K562 (cell line): ENCODE data around the gene UBE2D2. TPM values are rescaled to one million over a fixed set of nuclear protein-coding genes. Genes with fewer than 3 reads are reported as not detected.

ENCODE experiments used
- ARID3A ChIP-seq: IDR thresholded peaks from 2 replicates; pipeline ENCODE4 v1.6.1; 2012; ENCODE audit warnings: low read depth, low read length, improper control_type of control experiment, borderline replicate concordance
- CBFA2T2 ChIP-seq: fragments of 450-650 bp; conservative IDR thresholded peaks from 2 replicates; pipeline ENCODE4 v1.6.1; 2017; ENCODE audit warnings: mild to moderate bottlenecking
- CBFA2T3 ChIP-seq: fragments of 450-650 bp; IDR thresholded peaks from 2 replicates; pipeline ENCODE4 v1.6.1; 2017
- CREB3 ChIP-seq: fragments of 450-650 bp; conservative IDR thresholded peaks from 2 replicates; pipeline ENCODE4 v1.6.1; 2016; ENCODE audit warnings: missing genetic modification characterization, low read depth, mild to moderate bottlenecking, missing compliant biosample characterization, moderate library complexity
- ETV6 ChIP-seq, 3 experiments: fragments of 150-350 bp in 1 of 3; sonication (generic) in 1 of 3; formaldehyde crosslinking in 1 of 3; IDR thresholded peaks; 2 replicates each; pipeline versions ENCODE4 v1.6.1 to v1.8.0; 2014 to 2022; ENCODE audit warnings: borderline replicate concordance in 2 of 3, low read depth in 2 of 3, antibody characterized with exemption in 1 of 3, low read length in 1 of 3, mild to moderate bottlenecking in 1 of 3, missing genetic modification reagents in 1 of 3
- FOS ChIP-seq: IDR thresholded peaks from 3 replicates; pipeline ENCODE4 v1.6.1; 2011; ENCODE audit not compliant: insufficient read length; ENCODE audit errors: extremely low read depth
- HCFC1 ChIP-seq: IDR thresholded peaks from 2 replicates; pipeline ENCODE4 v1.6.1; 2012; ENCODE audit warnings: low read depth, low read length, improper control_type of control experiment
- HSF4 ChIP-seq: fragments of 250-450 bp; sonication (Bioruptor Pico); IDR thresholded peaks from 2 replicates; pipeline ENCODE4 v2.1.2; 2022; ENCODE audit warnings: mild to moderate bottlenecking, moderate library complexity, borderline replicate concordance
- ILF3 ChIP-seq: fragments of 450-650 bp; IDR thresholded peaks from 2 replicates; pipeline ENCODE4 v1.6.1; 2018; ENCODE audit warnings: antibody characterized with exemption, mild to moderate bottlenecking, moderate library complexity, borderline replicate concordance
- MBD2 ChIP-seq: sonication (generic); IDR thresholded peaks from 2 replicates; pipeline ENCODE4 v1.6.1; 2016; ENCODE audit warnings: low read depth, borderline replicate concordance
- MECOM ChIP-seq: fragments of 250-450 bp; sonication (Bioruptor Pico); IDR thresholded peaks from 2 replicates; pipeline ENCODE4 v1.8.0; 2022; ENCODE audit warnings: inconsistent platforms
- MTA3 ChIP-seq: fragments of 450-650 bp; formaldehyde crosslinking; IDR thresholded peaks from 2 replicates; pipeline ENCODE4 v1.6.1; 2017; ENCODE audit warnings: mild to moderate bottlenecking, borderline replicate concordance
- NEUROD1 ChIP-seq: fragments of 150-350 bp; IDR thresholded peaks from 2 replicates; pipeline ENCODE4 v1.6.1; 2014; ENCODE audit warnings: borderline replicate concordance, low read length, low read depth; ENCODE audit not compliant: partially characterized antibody
- PHB ChIP-seq: fragments of 250-450 bp; sonication (Bioruptor Pico); IDR thresholded peaks from 2 replicates; pipeline ENCODE4 v1.5.0; 2021
- POLR2B ChIP-seq: fragments of 450-650 bp; IDR thresholded peaks from 2 replicates; pipeline ENCODE4 v1.6.1; 2018; ENCODE audit warnings: low read depth; ENCODE audit not compliant: partially characterized antibody
- SMAD2 ChIP-seq: fragments of 150-350 bp; IDR thresholded peaks from 2 replicates; pipeline ENCODE4 v1.6.1; 2014; ENCODE audit warnings: low read depth, mild to moderate bottlenecking, low read length
- ZNF143 ChIP-seq: sonication (generic); formaldehyde crosslinking; IDR thresholded peaks from 2 replicates; pipeline ENCODE4 v1.9.0; 2022; ENCODE audit warnings: mild to moderate bottlenecking, missing genetic modification reagents
- ZNF224 ChIP-seq: sonication (generic); formaldehyde crosslinking; IDR thresholded peaks from 2 replicates; pipeline ENCODE4 v1.8.0; 2022; ENCODE audit warnings: mild to moderate bottlenecking, missing genetic modification reagents
- polyA plus RNA-seq, 8 experiments: library from polyadenylated mRNA; depleted of rRNA in 4 of 8; stranded (reverse) in 5 of 8; unstranded in 3 of 8; fragments of >200 nt; fragmentation: Nextera tagmentation in 2 of 8; fragmentation: Illumina TruSeq in 1 of 8; extraction: Ambion mirVana in 2 of 8; extraction: Trizol in 1 of 8; gene quantifications; 2 replicates each; pipeline versions ENCODE4 v1.2.1 to v1.2.3, GENCODE V29; 2011 to 2014; ENCODE audit warnings: inconsistent platforms in 1 of 8, missing spikeins in 1 of 8
- total RNA-seq, 7 experiments: library from RNA; depleted of rRNA in 6 of 7; stranded (reverse); fragments of >200 nt in 6 of 7; fragmentation: Illumina TruSeq in 2 of 7; extraction: Trizol in 2 of 7; gene quantifications; 2 replicates each; pipeline versions ENCODE4 v1.2.1 to v1.2.3, GENCODE V29; 2011 to 2021; ENCODE audit warnings: low replicate concordance in 1 of 7
- TF ChIP-seq, protein P1 (sequence below): IDR thresholded peaks from 2 replicates; pipeline ENCODE4 v1.6.1; 2011; ENCODE audit warnings: borderline replicate concordance, low read depth, mild to moderate bottlenecking, moderate library complexity, low read length; ENCODE audit not compliant: insufficient read depth, poor library complexity, severe bottlenecking
- TF ChIP-seq, protein P2 (sequence below): IDR thresholded peaks from 3 replicates; pipeline ENCODE4 v1.6.1; 2011; ENCODE audit warnings: borderline replicate concordance, mild to moderate bottlenecking; ENCODE audit not compliant: insufficient read length, insufficient read depth

The UBE2D2 gene
- total and polyA plus RNA-seq, 9 of the 15 experiments (the other 6 are each of a cell fraction or from before 2014, with no cell fraction given) = 53.6 to 198 (median 122) TPM

DNA sequence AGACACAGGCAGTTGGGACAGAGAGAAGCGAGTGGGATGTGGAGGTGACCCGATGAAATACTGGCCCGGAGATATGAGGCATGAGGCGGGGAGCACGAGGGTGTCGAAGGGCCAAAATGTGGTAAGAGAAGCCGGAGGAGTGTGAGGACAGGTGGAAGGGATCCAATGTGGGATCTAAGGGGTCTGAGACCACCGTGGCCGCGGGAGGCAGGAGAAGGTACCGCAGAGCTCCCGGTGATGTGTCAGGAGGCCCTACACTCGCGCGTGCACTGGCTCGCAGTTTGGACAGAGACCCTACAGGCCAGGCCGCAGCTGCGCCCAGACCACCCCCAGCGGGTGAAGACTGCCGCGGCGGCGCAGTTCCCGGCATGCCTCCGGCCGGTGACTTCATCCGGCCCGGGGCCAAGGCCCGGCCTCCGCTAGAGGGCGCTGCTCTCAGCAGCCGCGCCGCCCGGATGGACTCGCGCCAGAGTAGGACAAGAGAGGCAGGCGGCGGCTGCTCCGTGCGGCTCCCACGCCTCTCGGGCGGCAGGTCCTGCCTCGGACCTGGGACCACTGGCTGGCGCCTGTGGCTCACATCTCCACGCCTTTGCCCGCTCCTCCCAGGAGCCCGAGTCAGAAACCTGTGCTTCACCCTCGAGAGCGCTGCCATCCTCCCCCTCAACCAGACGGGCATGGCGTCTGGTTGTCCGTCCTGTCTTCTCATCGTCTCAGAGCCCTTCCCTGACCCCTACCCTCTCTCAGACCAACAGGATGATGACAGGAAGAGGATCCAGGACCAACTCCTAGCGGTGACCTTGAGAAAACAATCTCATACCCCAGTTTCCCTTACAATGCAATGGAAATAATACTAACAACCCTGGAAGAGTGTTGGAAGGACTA lies 43.2 kb upstream of the UBE2D2 start (continued):
- no peak for TF ChIP-seq SMAD2
- peak; percentile 69 for TF ChIP-seq HCFC1
- TF ChIP-seq POLR2B = peak; percentile 74
- TF ChIP-seq ZNF143 = peak; percentile 87
- TF ChIP-seq ILF3 = no peak
- TF ChIP-seq, protein P1, sequence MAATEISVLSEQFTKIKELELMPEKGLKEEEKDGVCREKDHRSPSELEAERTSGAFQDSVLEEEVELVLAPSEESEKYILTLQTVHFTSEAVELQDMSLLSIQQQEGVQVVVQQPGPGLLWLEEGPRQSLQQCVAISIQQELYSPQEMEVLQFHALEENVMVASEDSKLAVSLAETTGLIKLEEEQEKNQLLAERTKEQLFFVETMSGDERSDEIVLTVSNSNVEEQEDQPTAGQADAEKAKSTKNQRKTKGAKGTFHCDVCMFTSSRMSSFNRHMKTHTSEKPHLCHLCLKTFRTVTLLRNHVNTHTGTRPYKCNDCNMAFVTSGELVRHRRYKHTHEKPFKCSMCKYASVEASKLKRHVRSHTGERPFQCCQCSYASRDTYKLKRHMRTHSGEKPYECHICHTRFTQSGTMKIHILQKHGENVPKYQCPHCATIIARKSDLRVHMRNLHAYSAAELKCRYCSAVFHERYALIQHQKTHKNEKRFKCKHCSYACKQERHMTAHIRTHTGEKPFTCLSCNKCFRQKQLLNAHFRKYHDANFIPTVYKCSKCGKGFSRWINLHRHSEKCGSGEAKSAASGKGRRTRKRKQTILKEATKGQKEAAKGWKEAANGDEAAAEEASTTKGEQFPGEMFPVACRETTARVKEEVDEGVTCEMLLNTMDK = peak; percentile 98
- no peak for TF ChIP-seq ARID3A
- TF ChIP-seq HSF4 (CRISPR knock-in tag) = no peak
- no peak; the same call in 1 of the 2 replicates for TF ChIP-seq ZNF224 (CRISPR knock-in tag)
- TF ChIP-seq, protein P2, sequence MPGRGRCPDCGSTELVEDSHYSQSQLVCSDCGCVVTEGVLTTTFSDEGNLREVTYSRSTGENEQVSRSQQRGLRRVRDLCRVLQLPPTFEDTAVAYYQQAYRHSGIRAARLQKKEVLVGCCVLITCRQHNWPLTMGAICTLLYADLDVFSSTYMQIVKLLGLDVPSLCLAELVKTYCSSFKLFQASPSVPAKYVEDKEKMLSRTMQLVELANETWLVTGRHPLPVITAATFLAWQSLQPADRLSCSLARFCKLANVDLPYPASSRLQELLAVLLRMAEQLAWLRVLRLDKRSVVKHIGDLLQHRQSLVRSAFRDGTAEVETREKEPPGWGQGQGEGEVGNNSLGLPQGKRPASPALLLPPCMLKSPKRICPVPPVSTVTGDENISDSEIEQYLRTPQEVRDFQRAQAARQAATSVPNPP = no peak
- no peak for TF ChIP-seq CBFA2T2
- peak; percentile 62 for TF ChIP-seq CREB3 (tag)
- TF ChIP-seq NEUROD1 = peak; percentile 19
- 0 out of 2 replicates have a peak, but pooled peaks have one; percentile 79 for TF ChIP-seq PHB (CRISPR knock-in tag)
- peak; percentile 52; the same call in 1 of the 2 replicates for TF ChIP-seq MBD2
- no peak for TF ChIP-seq FOS
- TF ChIP-seq MTA3 = peak; percentile 92
- TF ChIP-seq CBFA2T3 = peak; percentile 14; the same call in 1 of the 2 replicates
- no peak; a peak in 1 of 4 replicates for TF ChIP-seq ETV6 (IDR thresholded peaks at IDR 0.05; ENCODE audit: borderline replicate concordance in 1 of 2, low read depth in 2 of 2, low read length in 1 of 2)
- TF ChIP-seq ETV6 (CRISPR knock-in tag; IDR thresholded peaks at IDR 0.05; ENCODE audit: borderline replicate concordance) = peak; percentile 6; the same call in 1 of the 2 replicates
- TF ChIP-seq MECOM (CRISPR knock-in tag) = peak; percentile 75
